RKO (cell line): ENCODE data around the gene PLK4.
"Not testable (repeated sequence)": the region's sequence is repeated elsewhere in the genome, so short reads cannot be mapped to it uniquely, and the experiment has no call there.

Source experiments
- DNase-seq: peaks from one replicate; pipeline ENCODE4 v3.0.0-alpha.2; 2016; ENCODE audit warnings: low spot score

Gene PLK4

DNA sequence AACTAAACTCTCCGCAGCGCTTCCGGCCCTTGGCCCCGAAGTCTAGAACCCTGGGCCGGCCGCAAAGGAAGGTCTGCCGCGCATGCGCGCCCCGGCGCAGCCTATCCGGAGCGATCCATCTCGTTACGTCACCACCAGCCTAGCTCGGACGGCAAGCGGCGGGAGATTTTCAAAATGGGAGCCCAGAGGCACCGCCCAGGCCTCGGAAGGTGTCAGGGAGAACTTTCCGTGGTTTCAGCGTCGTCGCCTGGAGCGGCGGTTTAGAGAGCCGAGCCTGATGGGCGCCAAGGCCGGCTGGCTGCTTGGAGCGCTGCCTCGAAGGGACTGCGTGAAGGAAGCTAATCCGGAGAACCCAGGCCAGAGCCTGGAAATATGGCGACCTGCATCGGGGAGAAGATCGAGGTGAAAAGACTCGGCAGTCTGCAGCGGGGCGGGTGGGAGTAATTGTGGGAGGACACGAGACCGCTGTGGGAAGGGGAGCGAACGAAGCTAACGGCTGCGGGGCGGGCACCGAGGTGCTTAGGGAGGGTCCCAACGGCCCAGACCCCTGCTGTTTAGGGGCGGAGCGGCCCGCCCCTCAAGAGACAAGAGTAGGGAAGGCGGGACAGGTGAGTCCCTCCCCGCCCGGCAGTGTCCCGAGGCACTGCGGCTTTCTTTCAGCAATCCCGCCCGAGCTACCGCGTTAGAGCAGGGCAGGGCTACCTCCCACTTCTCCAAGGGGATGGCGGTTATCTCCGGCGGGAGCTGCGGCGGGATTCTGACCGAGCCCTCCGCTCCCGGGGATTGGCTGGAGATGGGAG is at the start of gene PLK4:
TSS of gene PLK4 (plus strand) at position 131 of the 800 bp plus-strand sequence. CDS start at position 373, 242 bp downstream.
- DNase-seq, result peak; percentile 97

DNA sequence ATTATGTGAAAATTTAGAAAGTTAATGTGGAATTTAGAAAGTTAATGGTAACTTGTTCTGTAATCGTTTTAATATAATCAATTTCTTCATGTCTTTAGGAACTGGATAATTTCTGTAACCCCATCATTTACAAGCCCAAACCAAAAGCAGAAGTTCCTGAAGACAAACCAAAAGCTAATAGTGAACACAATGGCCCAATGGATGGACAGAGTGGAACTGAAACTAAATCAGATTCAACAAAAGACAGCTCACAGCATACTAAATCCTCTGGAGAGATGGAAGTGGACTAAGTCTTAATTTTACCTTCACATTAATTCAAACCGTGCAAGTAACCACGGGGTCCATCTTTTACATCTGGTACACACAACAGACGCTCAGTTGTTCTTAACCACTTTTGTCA is 48.1 kb upstream of the PLK4 start:
- DNase-seq, result no peak

DNA sequence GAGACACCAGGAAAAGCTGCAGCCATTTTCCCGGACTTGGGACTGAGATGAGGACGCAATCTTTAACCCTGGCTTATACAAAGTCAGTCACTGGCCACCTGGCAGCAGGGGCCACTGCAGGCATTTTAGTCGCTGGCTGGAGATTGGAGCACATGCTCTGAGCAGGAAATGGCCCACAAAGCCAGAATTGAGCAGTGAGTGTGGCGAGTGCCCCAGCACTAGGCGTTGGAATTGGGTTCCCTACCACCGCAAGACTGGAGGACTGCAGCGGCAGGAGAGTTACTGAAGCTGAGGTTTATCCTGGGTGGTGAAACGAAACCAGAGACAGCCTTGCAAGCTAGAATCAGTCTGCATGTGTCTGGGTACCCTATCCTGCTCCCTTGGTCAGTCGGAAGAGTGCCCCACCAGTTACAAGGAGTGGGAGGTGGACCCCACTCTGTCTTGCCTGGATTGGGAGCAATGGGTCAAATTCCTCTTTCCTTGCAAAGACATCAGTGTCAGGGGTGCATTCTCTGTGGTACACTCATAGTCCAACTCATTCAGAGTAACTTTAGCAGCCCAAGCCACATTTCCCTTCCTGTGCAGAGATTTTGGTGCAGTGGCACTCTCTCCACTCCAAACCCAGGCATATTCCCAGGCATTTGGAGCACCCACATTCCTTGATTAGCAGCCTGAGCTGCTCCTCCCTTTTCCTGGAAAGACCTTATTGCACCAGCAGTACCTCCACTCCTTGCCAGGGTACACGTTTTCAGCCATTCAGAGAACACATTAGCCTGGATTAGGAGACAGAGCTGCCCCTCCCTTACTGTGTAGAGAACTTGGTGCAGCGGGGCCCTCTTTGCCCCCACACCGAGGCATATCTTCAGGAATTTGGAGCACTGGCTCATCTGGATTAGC is 36.7 kb upstream of the PLK4 start:
- DNase-seq, result no peak

DNA sequence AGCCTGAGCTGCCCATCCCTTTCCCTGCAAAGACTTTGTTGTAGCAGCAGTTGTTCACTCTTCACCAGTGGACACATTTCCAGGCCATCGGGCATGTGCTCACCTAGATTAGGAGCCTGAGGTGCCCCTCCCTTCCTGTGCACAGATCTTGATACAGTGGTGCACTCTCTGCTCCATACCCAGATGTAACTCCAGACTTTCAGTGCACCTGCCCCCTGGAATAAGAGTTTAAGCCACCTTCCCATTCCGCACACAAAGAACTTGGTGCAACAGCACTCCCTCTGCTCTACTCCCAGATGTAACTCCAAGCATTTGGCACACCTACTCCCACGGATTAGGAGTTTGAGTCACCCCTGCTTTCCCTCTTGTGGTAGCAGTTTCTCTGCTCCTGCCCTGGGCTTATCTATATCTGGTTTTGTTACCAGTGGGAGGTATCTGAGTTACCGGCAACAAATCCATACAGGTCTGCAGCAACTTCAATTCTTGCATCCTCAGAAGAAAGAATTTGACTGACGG is 36.0 kb upstream of the PLK4 start:
- DNase-seq, result no peak

DNA sequence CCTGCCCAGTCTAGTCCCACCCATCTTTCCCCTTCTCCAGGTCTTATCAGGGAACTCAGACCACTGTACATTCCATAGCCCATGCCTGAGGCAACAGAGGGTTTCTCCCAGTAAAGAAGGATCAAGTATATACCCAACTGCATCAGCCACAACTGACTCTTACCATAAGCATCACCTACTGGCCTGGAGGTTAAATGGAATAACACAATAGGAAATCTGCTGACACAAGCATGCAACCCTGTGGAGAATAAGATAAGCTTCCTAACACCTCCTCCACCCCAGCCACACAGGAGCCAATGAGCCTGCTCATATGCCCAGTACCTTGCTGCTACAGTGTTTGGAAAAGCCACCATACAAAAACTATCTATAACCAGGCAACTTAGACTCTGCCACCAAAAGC is 34.6 kb upstream of the PLK4 start:
- DNase-seq, result no peak

DNA sequence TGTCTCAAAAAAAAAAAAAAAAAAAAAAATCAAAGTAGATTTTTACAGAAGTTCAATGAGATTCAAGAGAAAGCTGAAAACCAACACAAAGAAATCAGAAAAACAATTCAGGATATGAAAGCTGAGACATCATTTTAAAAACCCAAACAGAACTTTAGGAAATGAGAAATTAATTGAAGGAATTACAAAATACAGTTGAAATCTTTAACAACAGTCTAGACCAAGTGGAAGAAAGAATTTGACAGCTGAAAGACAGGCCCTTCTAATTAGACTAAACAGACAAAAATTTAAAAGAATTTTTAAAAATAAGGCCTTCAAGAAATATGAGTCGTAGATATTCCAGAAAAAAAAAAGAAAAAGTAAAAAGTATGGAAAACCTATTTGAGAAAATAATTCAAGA is 33.9 kb upstream of the PLK4 start:
- no peak for DNase-seq

DNA sequence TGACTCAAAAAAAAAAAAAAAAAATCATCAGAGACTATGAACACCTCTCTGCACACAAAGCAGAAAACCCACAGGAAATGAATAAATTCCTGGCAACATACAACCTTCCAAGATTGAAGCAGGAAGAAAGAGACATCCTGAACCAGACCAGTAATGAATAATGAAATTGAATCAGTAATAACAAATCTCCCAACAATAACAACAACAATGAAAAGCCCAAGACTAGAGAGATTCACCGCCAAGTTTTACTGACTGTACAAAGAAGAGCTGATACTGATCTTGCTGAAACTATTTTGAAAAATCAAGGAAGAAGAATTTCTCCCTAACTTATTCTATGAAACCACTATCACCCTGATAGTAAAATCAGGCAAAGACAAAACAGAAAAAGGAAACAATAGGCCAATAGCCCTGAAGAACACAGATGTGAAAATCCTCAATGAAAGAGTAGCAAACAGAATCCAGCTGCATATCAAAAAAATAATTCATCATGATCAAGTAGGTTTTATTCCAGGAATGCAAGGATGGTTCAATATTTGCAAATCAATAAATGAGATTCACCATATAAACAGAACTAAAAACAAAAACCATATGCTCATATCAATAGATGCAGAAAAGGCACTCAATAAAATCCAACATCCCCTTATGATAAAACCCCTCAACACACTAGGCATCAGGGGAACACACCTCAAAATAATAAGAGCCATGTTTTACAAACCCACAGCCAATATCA is 31.0 kb upstream of the PLK4 start:
- no peak for DNase-seq

DNA sequence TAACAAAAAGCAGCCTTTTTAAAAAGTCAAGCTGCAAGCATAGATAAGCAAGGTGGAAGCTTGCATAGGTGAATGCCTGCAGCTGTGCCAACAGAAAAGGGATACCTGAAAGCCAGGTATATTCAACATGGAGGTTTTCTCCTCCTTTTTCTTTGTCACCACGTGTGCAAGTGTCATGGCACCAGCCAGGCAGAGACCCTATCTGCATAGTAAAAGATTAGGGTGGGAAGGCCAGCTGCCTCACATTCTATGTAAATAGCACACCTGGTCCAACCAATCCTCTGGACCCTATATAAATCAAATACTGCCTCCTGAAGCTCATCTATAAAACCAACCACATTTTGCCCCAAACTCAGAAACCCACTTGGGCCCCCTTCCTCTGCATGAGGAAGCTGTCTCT is 28.0 kb upstream of the PLK4 start:
- DNase-seq, result no peak

DNA sequence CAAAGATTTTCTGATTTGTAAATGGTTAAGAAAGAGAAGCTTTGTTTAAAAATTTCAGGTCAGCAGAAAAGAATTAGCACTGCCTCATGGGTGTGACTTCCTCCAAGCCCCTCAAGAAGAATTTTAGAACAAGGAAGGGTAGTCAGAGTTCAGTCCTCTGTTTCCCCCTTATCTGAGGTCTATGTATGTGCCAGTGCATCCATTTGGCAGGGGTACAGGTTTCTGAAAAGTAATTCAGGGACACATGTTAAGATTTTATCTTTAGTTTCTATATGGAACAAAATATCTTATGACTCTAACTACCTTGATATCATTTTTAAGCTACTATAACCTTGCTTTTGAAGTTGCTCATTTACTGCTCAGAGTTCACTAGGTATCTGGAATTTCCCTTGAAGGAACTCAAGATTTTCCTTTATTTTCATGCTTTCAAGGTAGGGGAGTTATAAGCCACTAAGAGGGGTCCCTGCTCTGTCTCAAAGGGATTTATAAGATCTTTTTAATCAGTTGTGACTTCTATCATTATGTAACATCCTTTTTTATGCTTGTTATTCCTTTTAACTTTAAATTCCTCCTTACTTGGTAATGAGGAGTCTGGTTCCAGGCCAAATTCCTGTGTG is 24.4 kb upstream of the PLK4 start:
- no peak for DNase-seq

DNA sequence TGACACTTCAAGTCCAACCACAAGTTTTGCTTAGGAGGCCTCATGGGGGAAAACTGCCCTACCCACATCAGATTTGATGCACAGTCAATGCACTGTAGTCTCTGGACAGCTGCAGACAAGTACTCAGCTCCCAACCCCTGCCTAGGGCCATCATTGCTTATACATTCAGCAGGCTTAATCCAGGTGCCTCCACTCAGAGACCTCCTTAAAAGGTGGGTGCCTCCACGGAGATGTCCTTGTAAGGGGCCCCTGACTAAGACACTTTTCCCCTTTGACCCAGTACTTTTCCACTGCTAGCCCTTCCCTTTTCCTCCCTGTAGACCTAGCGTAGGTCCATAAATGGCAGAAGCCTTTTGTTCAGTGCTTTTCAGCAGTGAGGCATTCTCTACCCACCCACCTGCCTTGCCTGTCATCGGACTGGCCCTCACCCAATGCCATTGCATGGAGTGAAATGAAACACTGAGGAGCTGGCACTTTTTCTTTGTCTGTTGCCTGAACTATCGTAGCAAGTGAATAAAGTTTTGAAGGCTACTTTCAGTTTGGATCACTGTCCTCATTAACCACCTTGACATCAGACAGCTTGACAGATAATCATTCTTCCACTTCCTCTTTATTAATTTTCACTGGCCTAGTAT is 23.8 kb upstream of the PLK4 start:
- DNase-seq, result no peak

DNA sequence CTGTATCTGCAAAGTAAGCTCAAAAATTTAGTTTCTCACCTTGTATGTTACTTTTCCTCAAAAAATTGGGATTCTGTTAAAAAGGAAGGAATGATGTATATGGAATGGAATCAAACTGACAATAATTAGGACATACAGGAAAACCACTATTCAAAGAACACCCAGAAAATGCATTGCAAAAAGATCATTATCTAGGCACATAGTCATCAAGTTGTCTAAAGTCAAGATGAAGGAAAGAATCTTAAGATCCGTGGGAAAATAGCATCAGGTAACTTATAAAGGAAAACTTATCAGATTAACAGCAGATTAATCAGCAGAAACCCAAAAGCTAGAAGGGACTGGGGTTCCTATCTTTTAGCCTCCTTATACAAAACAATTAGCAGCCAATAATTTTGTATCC is 23.1 kb upstream of the PLK4 start:
- no peak for DNase-seq

DNA sequence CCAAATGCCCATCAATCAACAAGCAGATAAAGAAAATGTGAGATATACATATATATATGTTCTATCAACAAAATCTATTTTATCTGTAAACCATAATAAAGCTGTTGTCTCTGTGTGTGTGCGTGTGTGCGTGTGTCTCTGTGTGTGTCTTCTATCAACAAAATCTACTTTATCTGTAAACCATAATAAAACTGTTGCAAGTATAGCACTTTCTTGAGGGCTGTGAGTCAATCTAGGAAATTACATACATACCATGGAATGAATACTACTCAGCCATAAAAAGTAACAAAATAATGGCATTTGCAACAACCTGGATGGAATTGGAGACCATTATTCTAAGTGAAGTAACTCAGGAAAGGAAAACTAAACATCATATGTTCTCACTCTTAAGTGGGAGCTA is 12.5 kb upstream of the PLK4 start:
- no peak for DNase-seq

DNA sequence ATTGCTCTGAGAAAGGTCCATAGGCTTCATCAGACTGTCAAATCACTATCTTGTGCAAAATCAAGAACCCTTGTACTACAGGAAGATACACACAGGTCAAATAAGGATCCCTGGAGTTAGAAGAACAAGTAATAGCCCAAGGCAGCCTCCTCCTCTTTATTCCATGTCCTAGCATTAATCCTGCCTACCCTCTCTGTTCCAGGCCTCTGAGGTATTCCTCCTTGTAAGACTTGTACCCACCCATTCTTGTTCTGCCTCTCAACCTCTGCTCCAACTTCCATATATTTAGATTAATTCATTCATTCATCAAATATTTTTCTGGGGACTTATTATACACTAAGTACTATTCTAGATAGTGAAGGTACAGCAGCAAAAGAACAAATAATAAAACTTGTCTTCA is 10.4 kb upstream of the PLK4 start:
- no peak for DNase-seq

DNA sequence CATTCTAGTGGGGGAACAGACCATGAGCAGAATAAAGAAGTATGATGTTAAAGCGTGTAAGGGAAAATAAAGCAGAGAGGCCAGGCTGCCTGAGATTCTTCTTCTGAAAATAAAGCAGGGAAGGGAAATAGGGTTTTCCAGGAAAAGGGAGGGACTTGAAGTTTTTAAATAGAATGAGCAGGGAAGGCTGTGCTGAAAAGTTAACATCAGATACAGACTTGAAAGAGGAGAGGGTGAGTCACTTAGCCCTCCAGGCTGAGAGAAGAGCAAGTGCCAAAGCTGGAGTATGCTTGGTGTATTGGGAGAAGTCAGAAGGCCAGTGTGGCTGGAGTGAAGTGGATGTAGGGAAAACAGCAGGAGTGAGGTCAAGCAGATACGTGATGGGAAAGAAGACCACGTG is 10.0 kb upstream of the PLK4 start:
- no peak for DNase-seq

DNA sequence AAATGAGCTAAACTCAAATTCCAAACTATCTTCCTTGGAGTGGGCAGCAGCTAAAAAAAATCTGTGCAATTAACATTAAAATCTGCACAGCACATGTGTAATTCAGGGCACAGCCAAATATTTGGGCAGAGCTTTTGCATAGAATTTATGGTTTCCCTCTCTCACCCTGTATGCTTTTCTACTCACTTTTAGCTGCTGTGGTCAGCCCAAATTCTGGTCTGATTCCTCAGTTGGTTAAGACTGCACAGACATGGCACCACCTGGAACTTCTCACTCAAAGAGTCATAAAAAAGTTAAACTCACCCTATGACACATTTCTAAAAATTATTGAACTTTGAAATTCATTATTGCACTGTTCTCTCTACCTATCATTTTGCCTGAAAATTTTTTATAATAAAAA is 4.9 kb upstream of the PLK4 start:
- no peak for DNase-seq

DNA sequence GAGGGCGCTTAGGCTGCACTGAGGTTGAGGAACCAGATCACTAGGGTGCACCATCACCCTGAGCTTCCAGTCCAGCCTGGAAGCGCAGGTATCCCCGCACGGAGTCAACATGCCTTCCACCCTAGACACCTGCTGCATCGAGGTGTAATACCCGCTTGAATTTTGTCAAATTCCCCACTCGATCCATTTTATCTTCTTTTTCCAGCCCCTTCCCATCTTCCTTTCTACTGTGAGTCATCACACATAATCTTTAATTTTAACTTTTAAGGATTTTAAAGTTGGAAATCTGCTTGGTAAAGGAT is 821 bp downstream of the PLK4 start:
- no peak for DNase-seq

DNA sequence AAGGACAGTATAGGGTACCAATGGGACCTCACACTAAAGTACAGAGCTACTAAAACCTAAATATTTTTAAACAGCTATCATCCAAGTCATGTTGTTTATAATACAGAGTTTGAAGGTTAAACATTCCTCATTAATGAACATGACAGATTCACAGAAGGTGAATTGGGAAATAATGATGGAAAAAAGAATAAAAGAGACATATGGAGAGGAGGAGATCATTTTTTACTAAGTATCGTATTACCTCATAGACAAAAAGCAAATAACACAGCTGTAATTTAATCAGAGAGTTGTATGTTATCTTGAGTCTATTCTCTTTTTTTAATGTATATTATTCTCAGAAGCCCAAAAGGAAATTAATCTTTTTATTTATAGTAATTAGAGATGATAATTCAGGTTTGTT is 7.9 kb downstream of the PLK4 start:
- DNase-seq, result no peak

DNA sequence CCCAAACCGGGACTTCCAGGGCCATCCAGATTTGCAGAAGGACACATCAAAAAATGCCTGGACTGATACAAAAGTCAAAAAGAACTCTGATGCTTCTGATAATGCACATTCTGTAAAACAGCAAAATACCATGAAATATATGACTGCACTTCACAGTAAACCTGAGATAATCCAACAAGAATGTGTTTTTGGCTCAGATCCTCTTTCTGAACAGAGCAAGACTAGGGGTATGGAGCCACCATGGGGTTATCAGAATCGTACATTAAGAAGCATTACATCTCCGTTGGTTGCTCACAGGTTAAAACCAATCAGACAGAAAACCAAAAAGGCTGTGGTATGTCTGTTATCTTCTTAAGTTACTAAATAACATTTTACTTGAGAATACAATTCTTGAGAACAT is 9.2 kb downstream of the PLK4 start:
- DNase-seq, result no peak

DNA sequence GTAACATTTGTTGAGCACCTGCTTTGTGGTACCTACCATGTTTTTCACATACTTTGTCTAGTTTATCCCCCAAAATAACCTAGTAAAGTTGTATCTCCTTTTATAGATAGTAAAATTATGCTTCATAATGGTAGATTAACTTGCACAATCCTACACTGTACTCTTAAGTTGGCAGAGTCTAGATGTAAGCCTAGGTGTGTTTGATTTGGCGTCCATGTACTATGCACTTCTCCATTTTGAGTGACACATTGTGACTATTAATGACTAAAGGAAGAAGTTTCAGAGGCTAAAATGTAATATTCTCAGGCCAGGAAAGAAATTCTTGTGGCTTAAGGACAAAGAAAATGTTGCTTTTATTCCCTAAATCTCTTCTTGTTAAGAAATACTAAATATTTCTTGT is 15.4 kb downstream of the PLK4 start:
- DNase-seq, result no peak

DNA sequence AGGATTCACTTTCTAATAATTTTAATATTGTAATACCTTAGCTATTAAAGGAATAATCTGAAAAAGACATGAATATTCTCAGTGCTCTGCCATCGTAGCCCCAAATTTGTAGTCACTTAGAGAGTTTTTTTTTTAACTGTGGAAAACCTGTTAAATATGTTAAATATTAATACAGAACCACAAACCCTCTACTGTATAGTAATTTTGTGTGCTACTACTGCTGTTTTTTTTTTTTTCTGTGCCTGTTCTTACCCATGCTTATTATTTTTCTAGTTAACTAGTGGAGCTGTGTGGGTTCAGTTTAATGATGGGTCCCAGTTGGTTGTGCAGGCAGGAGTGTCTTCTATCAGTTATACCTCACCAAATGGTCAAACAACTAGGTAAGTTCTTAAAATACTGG is 15.8 kb downstream of the PLK4 start:
- no peak for DNase-seq

DNA sequence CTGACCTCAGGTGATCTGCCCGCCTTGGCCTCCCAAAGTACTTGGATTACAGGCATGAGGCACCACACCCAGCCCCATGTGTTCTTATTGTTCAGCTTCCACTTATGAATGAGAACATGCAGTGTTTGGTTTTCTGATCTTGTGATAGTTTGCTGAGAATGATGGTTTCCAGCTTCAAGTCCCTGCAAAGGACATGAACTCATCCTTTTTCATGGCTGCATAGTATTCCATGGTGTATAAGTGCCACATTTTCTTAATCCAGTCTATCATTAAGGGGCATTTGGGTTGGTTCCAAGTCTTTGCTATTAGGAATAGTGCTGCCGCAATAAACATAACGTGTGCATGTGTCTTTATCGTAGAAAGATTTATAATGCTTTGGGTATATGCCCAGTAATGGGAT is 19.0 kb downstream of the PLK4 start:
- DNase-seq, result not testable (repeated sequence)

DNA sequence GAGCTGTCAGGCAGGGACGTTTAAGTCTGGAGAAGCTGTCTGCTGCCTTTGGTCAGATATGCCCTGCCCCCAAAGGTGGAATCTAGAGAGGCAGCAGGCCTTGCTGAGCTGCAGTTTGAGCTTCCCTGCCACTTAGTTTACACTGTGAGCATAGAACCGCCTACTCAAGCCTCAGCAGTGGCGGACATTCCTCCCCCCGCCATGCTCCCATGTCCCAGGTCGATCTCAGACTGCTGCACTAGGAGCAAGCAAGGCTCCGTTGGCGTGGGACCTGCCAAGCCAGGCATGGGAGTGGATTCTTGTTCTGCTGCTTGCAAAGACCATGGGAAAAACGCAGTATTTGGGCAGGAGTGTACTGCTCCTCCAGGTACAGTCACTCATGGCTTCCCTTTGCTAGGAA is 24.3 kb downstream of the PLK4 start:
- DNase-seq, result no peak
